GM23338 (cell line): ENCODE results near the gene LYSMD3.

ENCODE experiments used
- CREB1 ChIP-seq: fragments of 250-450 bp; sonication (Bioruptor Pico); IDR thresholded peaks from 2 replicates; pipeline ENCODE4 v1.5.0; 2020; ENCODE audit warnings: low read depth, mild to moderate bottlenecking, moderate library complexity
- EZH2 ChIP-seq: fragments of 200-600 bp; sonication (generic); IDR thresholded peaks from one replicate; pipeline ENCODE4 v1.8.0; 2017; ENCODE audit warnings: antibody characterized with exemption, mild to moderate bottlenecking, low read depth; ENCODE audit not compliant: unreplicated experiment
- TF ChIP-seq, protein P1 (sequence below), 2 experiments: fragments of 200-600 bp in 1 of 2; sonication (generic) in 1 of 2; conservative IDR thresholded peaks; 2 replicates each; pipeline versions ENCODE4 v1.5.1 to v1.6.1; 2016 to 2017; ENCODE audit warnings: antibody characterized with exemption in 2 of 2, low read depth in 2 of 2, mild to moderate bottlenecking in 2 of 2, moderate library complexity in 1 of 2

DNA sequence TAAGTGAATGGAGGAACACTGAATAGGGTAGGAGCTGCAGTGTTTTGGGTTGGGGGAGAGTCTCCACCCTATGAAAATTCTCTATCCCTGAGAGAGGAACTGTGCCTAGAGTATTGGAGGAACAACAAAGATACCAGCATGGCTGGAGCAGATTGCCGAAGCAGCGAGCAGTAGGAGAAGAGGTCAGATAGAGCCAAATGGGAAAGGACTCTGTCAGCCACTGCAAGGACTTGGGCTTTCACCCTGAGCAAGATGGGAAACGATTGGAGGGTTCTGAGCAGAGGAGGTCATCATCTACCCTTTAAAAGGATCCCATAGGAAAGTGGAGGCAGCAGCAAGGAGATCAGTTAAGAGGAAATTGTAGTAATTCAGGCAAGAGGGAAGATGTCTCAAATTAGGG is 4.4 kb upstream of the LYSMD3 start:
- TF ChIP-seq EZH2 (no peak), CREB1 (CRISPR knock-in tag) (no peak)
- TF ChIP-seq, protein P1, sequence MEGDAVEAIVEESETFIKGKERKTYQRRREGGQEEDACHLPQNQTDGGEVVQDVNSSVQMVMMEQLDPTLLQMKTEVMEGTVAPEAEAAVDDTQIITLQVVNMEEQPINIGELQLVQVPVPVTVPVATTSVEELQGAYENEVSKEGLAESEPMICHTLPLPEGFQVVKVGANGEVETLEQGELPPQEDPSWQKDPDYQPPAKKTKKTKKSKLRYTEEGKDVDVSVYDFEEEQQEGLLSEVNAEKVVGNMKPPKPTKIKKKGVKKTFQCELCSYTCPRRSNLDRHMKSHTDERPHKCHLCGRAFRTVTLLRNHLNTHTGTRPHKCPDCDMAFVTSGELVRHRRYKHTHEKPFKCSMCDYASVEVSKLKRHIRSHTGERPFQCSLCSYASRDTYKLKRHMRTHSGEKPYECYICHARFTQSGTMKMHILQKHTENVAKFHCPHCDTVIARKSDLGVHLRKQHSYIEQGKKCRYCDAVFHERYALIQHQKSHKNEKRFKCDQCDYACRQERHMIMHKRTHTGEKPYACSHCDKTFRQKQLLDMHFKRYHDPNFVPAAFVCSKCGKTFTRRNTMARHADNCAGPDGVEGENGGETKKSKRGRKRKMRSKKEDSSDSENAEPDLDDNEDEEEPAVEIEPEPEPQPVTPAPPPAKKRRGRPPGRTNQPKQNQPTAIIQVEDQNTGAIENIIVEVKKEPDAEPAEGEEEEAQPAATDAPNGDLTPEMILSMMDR (conservative IDR thresholded peaks at IDR 0.05; ENCODE audit: low read depth in 2 of 2) = no peak
